ENCODE measurements around the gene PTPN4.

GRCh38 chr2:119932809-119933208 lies 173.1 kb downstream of the PTPN4 start:
- TF ChIP-seq CTCF (conservative IDR thresholded peaks at IDR 0.05; ENCODE audit: low read length) (no peak), EZH2phosphoT487 (IDR thresholded peaks at IDR 0.05; ENCODE audit: borderline replicate concordance, low read depth, low read length) (no peak)

Data from OCI-LY7 (cell line).